HT1080 (cell line): ENCODE data around the gene SMAD5. TPM values are rescaled to one million over a fixed set of nuclear protein-coding genes. Genes with fewer than 3 reads are reported as not detected.

Experiments used
- DNase-seq: peaks from one replicate; pipeline ENCODE4 v3.0.0-alpha.2; 2015; ENCODE audit warnings: low read depth
- small RNA-seq: library from RNA; depleted of rRNA; stranded (forward); fragments of <200 nt; gene quantifications from one replicate; pipeline ENCODE3, GENCODE V24; 2014
- total RNA-seq: library from RNA; depleted of rRNA; stranded (reverse); fragments of >200 nt; shearing (Covaris generic); gene quantifications from 2 replicates; pipeline ENCODE4 v1.2.3, GENCODE V29; 2014; rRNA removed

SMAD5 gene
- total RNA-seq, 1 experiment from 2014 or later = 67.8 TPM

- DNase-seq = no peak
Observed at GRCh38 chr5:136215812-136216211, 83.2 kb downstream of the SMAD5 start.

- DNase-seq = no peak
Observed at GRCh38 chr5:136216230-136216629, 83.6 kb downstream of the SMAD5 start.

- DNase-seq = no peak
Observed at GRCh38 chr5:136221340-136221739, 88.7 kb downstream of the SMAD5 start.

GRCh38 chr5:136222580-136223235, 90.1 kb downstream of the SMAD5 start:
- no peak for DNase-seq

- DNase-seq = no peak
Observed at GRCh38 chr5:136225796-136226195, 93.2 kb downstream of the SMAD5 start.

GRCh38 chr5:136226401-136226800, 93.8 kb downstream of the SMAD5 start:
- no peak for DNase-seq

GRCh38 chr5:136228136-136228757, 95.6 kb downstream of the SMAD5 start:
- no peak for DNase-seq

- DNase-seq = no peak
Observed at GRCh38 chr5:136230176-136230575, 97.5 kb downstream of the SMAD5 start.

- no peak for DNase-seq
Observed at GRCh38 chr5:136232316-136232715, 99.7 kb downstream of the SMAD5 start.

Small RNA genes lying within 50 kb of the gene (small RNA-seq; reads per million reads assigned to genes)
- gene RF02173 = not detected
- not detected for gene RF02175
- gene RF02176 = not detected

Other genes starting within 250 kb of the SMAD5 start
- not detected in 2 replicates for gene IL9, start 237.0 kb upstream of the SMAD5 start, total RNA-seq
- gene LECT2, start 177.9 kb upstream of the SMAD5 start, total RNA-seq = not detected in 2 replicates
- 34.9 and 56.4 TPM in 2 replicates for gene TGFBI, start 103.9 kb upstream of the SMAD5 start, total RNA-seq
- not detected in 2 replicates for gene SMIM32, start 60.3 kb downstream of the SMAD5 start, total RNA-seq
- gene TRPC7, start 232.7 kb downstream of the SMAD5 start, total RNA-seq = not detected in 2 replicates